NAMALWA (cell line): Measurements from ENCODE around the gene PNPLA2.

Source experiments
- DNase-seq: peaks from one replicate; pipeline ENCODE4 v3.0.0-alpha.2; 2015; ENCODE audit warnings: low spot score

PNPLA2 gene

GRCh38 chr11:860234-861104 is 41.8 kb downstream of the PNPLA2 start:
- no peak for DNase-seq

- DNase-seq = no peak
Observed at GRCh38 chr11:861105-861479, 42.4 kb downstream of the PNPLA2 start.

- DNase-seq = no peak
Observed at GRCh38 chr11:862081-862661, 43.5 kb downstream of the PNPLA2 start.

GRCh38 chr11:862696-863022 is 43.9 kb downstream of the PNPLA2 start:
- no peak for DNase-seq

- no peak for DNase-seq
Observed at GRCh38 chr11:863023-863909, 44.6 kb downstream of the PNPLA2 start.

- no peak for DNase-seq
Observed at GRCh38 chr11:863910-864827, 45.5 kb downstream of the PNPLA2 start.

- no peak for DNase-seq
Observed at GRCh38 chr11:864898-865297, 46.2 kb downstream of the PNPLA2 start.

- no peak for DNase-seq
Observed at GRCh38 chr11:865462-866430, 47.0 kb downstream of the PNPLA2 start.

GRCh38 chr11:866481-866880 is 47.8 kb downstream of the PNPLA2 start:
- no peak for DNase-seq

- no peak for DNase-seq
Observed at GRCh38 chr11:867856-868358, 49.2 kb downstream of the PNPLA2 start.

- no peak for DNase-seq
Observed at GRCh38 chr11:868394-868793, 49.7 kb downstream of the PNPLA2 start.

GRCh38 chr11:868802-869201 is 50.1 kb downstream of the PNPLA2 start:
- DNase-seq = no peak

- DNase-seq = no peak
Observed at GRCh38 chr11:869399-870126, 50.8 kb downstream of the PNPLA2 start.

- no peak for DNase-seq
Observed at GRCh38 chr11:870127-870413, 51.4 kb downstream of the PNPLA2 start.

- DNase-seq = no peak
Observed at GRCh38 chr11:870418-870817, 51.7 kb downstream of the PNPLA2 start.

- DNase-seq = no peak
Observed at GRCh38 chr11:871472-871871, 52.8 kb downstream of the PNPLA2 start.

- no peak for DNase-seq
Observed at GRCh38 chr11:872799-873198, 54.1 kb downstream of the PNPLA2 start.

- no peak for DNase-seq
Observed at GRCh38 chr11:873706-874105, 55.0 kb downstream of the PNPLA2 start.
